ENCODE data around the gene DOK4.

The DOK4 gene

DNA sequence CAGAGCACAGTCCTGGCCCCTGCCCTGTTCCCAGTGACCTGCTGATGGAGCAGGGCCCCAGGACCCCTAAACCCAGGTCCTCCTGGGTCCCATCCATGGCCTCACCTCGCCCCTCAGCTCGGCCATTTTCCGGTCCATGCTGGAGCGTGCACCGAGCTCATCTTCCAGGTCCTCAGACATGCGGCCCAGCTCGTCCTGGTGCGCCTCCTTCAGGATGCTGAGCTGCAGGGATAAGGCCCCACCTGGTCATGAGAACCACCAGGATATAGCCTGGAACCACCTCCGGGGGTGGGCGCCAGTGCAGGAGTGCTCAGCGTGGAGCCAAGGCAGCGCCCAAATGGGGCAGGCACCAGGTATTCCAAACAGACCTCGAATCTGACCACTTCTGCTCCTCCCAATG lies 32.2 kb upstream of the DOK4 start:
- H3K27me3 ChIP-seq (ENCODE audit: insufficient read depth, insufficient read length) = no peaks in the 10 kb centered on the region
- no peak overlapping the region for H3K9ac ChIP-seq (ENCODE audit: insufficient read length, low read depth)
- no peak for DNase-seq (ENCODE audit: low read depth, low spot score)
- H3K9me3 ChIP-seq (ENCODE audit: insufficient read depth, low read length) = no peaks in the 10 kb centered on the region
- no peak overlapping the region for H3K4me3 ChIP-seq (ENCODE audit: insufficient read length, low read depth)
- peaks cover 4% of the 10 kb centered on the region for H3K4me1 ChIP-seq (ENCODE audit: insufficient read depth, insufficient read length)
- peaks cover 49% of the 10 kb centered on the region for H3K36me3 ChIP-seq (ENCODE audit: insufficient read depth, insufficient read length, low read length)
- TF ChIP-seq ZNF274 (IDR thresholded peaks at IDR 0.05; ENCODE audit: low read depth, low read length) (no peak), SUZ12 (IDR thresholded peaks at IDR 0.05; ENCODE audit: extremely low read depth, insufficient read depth, insufficient read length) (no peak), YY1 (IDR thresholded peaks at IDR 0.05; ENCODE audit: insufficient read depth, insufficient read length) (no peak)

- H3K4me3 ChIP-seq (ENCODE audit: insufficient read length, low read depth) = no peak overlapping the region
- no peak for DNase-seq (ENCODE audit: low read depth, low spot score)
- TF ChIP-seq ZNF274 (IDR thresholded peaks at IDR 0.05; ENCODE audit: low read depth, low read length) (no peak), YY1 (IDR thresholded peaks at IDR 0.05; ENCODE audit: insufficient read depth, insufficient read length) (no peak), SUZ12 (IDR thresholded peaks at IDR 0.05; ENCODE audit: extremely low read depth, insufficient read depth, insufficient read length) (no peak)
- no peaks in the 10 kb centered on the region for H3K9me3 ChIP-seq (ENCODE audit: insufficient read depth, low read length)
- H3K9ac ChIP-seq (ENCODE audit: insufficient read length, low read depth) = no peak overlapping the region
- peaks cover 9% of the 10 kb centered on the region for H3K4me1 ChIP-seq (ENCODE audit: insufficient read depth, insufficient read length)
- H3K27me3 ChIP-seq (ENCODE audit: insufficient read depth, insufficient read length) = no peaks in the 10 kb centered on the region
- H3K36me3 ChIP-seq (ENCODE audit: insufficient read depth, insufficient read length, low read length) = peaks cover 52% of the 10 kb centered on the region
Observed at GRCh38 chr16:57517397-57518367, 31.4 kb upstream of the DOK4 start.

DNA sequence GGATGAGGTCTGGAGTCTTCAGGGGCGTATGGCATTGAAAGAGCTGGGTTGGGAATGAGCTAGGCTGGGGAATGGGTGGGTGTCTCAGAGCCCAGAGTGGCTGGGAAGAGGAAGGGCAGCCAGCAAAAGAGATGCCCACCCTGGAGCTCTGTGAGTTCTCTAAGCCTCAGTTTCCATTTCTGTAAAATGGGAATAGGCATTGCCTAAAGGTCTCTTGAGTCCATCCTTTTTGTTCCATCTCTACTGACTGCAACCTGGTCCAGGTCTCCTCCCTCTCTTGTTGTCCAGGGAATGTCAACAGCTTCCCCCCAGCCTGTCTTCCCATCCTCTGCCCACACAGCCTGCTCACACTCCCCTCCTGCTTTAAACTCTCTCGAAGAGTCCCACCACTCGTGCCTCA lies 30.5 kb upstream of the DOK4 start:
- Histone ChIP-seq H3K36me3 (ENCODE audit: insufficient read depth, insufficient read length, low read length) (peaks cover 56% of the 10 kb centered on the region), H3K4me1 (ENCODE audit: insufficient read depth, insufficient read length) (peaks cover 9% of the 10 kb centered on the region), H3K27me3 (ENCODE audit: insufficient read depth, insufficient read length) (no peaks in the 10 kb centered on the region), H3K4me3 (ENCODE audit: insufficient read length, low read depth) (no peak overlapping the region), H3K9me3 (ENCODE audit: insufficient read depth, low read length) (no peaks in the 10 kb centered on the region), H3K9ac (ENCODE audit: insufficient read length, low read depth) (no peak overlapping the region)
- TF ChIP-seq SUZ12 (IDR thresholded peaks at IDR 0.05; ENCODE audit: extremely low read depth, insufficient read depth, insufficient read length) = no peak
- no peak for TF ChIP-seq ZNF274 (IDR thresholded peaks at IDR 0.05; ENCODE audit: low read depth, low read length)
- no peak for TF ChIP-seq YY1 (IDR thresholded peaks at IDR 0.05; ENCODE audit: insufficient read depth, insufficient read length)
- DNase-seq (ENCODE audit: low read depth, low spot score) = no peak

DNA sequence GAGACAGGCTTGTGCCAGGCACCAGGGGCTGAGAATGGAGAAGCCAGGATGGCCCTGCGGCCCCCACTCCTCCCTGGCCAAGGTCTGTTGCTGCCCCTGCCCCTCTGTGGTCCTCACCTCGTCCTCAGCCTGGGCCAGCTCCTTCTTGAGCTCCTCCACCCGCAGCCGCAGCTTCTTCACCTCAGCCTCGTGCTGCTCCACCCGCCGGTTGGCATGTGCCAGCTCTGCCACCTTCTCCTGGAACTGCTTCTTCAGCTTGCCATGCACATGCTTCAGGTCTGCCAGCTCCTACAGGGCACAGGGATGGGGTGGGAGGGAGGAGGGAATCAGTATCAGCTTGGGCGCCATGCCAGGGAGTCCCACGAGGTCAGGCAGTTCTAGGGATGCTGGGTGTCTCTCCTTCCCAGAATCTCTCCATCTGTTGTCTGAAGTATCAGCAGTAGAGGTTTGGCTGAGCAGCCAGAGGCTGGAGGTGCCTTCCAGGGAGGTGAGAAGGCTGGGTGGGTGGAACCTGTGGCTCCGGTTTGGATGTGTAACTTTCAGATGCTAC lies 30.0 kb upstream of the DOK4 start:
- no peaks in the 10 kb centered on the region for H3K27me3 ChIP-seq (ENCODE audit: insufficient read depth, insufficient read length)
- no peak for DNase-seq (ENCODE audit: low read depth, low spot score)
- H3K36me3 ChIP-seq (ENCODE audit: insufficient read depth, insufficient read length, low read length) = peaks cover 55% of the 10 kb centered on the region
- H3K4me3 ChIP-seq (ENCODE audit: insufficient read length, low read depth) = no peak overlapping the region
- no peaks in the 10 kb centered on the region for H3K9me3 ChIP-seq (ENCODE audit: insufficient read depth, low read length)
- TF ChIP-seq SUZ12 (IDR thresholded peaks at IDR 0.05; ENCODE audit: extremely low read depth, insufficient read depth, insufficient read length) (no peak), YY1 (IDR thresholded peaks at IDR 0.05; ENCODE audit: insufficient read depth, insufficient read length) (no peak), ZNF274 (IDR thresholded peaks at IDR 0.05; ENCODE audit: low read depth, low read length) (no peak)
- no peak overlapping the region for H3K9ac ChIP-seq (ENCODE audit: insufficient read length, low read depth)
- peaks cover 9% of the 10 kb centered on the region for H3K4me1 ChIP-seq (ENCODE audit: insufficient read depth, insufficient read length)

GRCh38 chr16:57514791-57515600 lies 28.7 kb upstream of the DOK4 start:
- no peak for DNase-seq (ENCODE audit: low read depth, low spot score)
- no peaks in the 10 kb centered on the region for H3K9me3 ChIP-seq (ENCODE audit: insufficient read depth, low read length)
- H3K27me3 ChIP-seq (ENCODE audit: insufficient read depth, insufficient read length) = no peaks in the 10 kb centered on the region
- peaks cover 51% of the 10 kb centered on the region for H3K36me3 ChIP-seq (ENCODE audit: insufficient read depth, insufficient read length, low read length)
- H3K9ac ChIP-seq (ENCODE audit: insufficient read length, low read depth) = peak overlapping the region; percentile 39
- H3K4me1 ChIP-seq (ENCODE audit: insufficient read depth, insufficient read length) = peaks cover 16% of the 10 kb centered on the region
- no peak for TF ChIP-seq ZNF274 (IDR thresholded peaks at IDR 0.05; ENCODE audit: low read depth, low read length)
- no peak for TF ChIP-seq SUZ12 (IDR thresholded peaks at IDR 0.05; ENCODE audit: extremely low read depth, insufficient read depth, insufficient read length)
- no peak for TF ChIP-seq YY1 (IDR thresholded peaks at IDR 0.05; ENCODE audit: insufficient read depth, insufficient read length)
- no peak overlapping the region for H3K4me3 ChIP-seq (ENCODE audit: insufficient read length, low read depth)

GRCh38 chr16:57514371-57514770 lies 28.1 kb upstream of the DOK4 start:
- Histone ChIP-seq H3K27me3 (ENCODE audit: insufficient read depth, insufficient read length) (no peaks in the 10 kb centered on the region), H3K4me3 (ENCODE audit: insufficient read length, low read depth) (no peak overlapping the region), H3K9me3 (ENCODE audit: insufficient read depth, low read length) (no peaks in the 10 kb centered on the region), H3K4me1 (ENCODE audit: insufficient read depth, insufficient read length) (peaks cover 17% of the 10 kb centered on the region), H3K36me3 (ENCODE audit: insufficient read depth, insufficient read length, low read length) (peaks cover 50% of the 10 kb centered on the region), H3K9ac (ENCODE audit: insufficient read length, low read depth) (no peak overlapping the region)
- no peak for DNase-seq (ENCODE audit: low read depth, low spot score)
- TF ChIP-seq ZNF274 (IDR thresholded peaks at IDR 0.05; ENCODE audit: low read depth, low read length) (no peak), YY1 (IDR thresholded peaks at IDR 0.05; ENCODE audit: insufficient read depth, insufficient read length) (no peak), SUZ12 (IDR thresholded peaks at IDR 0.05; ENCODE audit: extremely low read depth, insufficient read depth, insufficient read length) (no peak)

Measured in NT2/D1 (cell line).